GM18861 (cell line): ENCODE measurements around the gene DGKH.
"Not testable (repeated sequence)": the region's sequence is repeated elsewhere in the genome, so short reads cannot be mapped to it uniquely, and the experiment has no call there.

Experiments
- ATAC-seq: cut with Tn5 transposase; IDR thresholded peaks from one replicate; pipeline ENCODE4 v1.9.1; 2021; ENCODE audit not compliant: unreplicated experiment

Gene DGKH

DNA sequence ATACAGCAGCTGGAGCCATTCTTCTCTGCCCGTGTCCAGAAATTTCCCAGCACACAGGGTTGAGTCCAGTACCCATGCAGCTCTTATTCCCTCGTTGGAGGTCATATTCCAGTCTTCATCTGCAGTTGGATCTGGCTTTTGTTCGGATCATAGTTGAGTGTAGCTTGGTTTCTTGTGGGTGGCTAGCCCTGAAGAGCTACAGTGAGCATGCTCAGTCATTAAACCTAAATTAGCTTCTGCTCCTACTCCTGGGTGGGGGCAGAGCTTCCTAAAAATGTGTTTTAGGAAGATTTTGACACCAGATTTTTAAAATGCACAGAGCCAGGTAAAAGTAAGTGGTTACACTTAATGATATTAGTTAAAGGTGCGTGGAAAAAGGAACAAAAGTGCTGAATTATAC, 64.4 kb downstream of the DGKH start:
- no peak for ATAC-seq

DNA sequence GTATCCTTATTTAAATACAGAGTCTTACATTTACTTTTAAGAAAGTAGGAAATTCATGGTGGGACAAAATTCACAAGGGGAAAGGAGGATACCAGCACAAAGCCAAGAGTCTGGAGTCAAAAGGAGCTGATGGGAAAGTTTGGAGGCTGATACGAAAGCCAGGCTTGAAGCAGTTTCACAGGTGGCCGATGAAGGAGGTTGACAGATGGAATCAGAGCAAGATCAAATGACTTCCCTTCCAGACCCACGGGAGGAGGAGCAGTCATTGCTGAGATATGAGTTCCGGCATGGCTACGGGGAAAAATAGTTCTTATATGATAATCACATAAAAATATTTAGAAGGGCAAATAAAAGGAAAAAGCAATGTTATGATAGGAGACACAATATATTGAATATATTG, 65.0 kb downstream of the DGKH start:
- ATAC-seq: no peak

DNA sequence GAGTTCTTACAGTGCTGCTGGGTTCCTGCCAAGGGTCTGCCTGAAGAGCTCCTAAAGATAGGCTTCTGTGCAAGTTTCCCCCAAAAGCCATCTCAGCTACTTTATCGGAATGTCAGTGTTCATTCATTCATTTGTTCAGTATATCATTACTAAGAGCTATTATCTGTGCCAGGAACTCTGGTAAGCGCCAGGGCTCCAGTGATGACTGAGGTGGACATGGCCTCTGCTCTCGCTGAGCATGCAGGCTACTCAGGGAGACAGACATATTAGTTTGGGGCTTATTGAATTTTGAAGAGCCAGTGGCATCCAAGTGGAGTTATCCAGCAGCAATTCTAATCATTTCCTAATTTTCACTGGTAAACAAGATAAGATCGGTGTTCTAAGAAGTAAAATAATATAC, 65.8 kb downstream of the DGKH start:
- ATAC-seq: no peak

DNA sequence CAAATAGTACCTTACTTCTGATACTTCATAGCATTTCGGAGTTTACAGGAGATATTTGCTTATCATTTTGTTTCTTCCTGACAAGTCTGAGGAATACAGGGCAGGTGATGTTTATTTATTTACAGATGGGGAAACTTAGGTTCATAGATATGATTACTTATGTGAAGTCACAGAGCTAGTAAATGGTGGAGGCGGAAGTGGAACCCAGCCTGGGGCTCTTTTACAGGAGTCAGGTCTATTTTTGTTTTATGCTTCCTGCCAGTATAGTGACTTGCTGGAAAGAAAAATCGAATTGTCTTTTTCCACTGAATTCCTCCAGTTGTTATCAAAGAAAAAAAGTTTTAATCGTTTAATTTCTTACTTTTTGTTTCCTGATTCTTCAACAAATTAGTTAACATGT, 66.5 kb downstream of the DGKH start:
- ATAC-seq: no peak

DNA sequence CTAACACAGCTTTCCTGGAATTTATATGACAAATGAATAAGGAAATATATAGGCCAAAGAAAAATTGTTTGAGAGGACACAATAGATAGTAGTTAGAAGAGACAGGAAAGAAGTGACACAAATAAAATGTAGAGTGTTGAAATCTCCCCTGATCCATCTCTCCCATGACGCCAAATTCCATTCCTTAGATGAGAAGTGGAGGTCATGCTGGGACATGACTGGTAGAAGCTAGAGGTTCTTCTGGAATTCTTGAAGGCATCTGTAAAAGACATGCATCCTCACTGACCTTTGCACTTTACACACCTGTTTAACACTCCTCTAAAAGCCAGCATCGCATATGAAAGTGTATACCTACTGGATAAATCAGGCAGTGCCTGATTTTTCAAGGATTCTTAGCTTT, 67.8 kb downstream of the DGKH start:
- no peak for ATAC-seq

DNA sequence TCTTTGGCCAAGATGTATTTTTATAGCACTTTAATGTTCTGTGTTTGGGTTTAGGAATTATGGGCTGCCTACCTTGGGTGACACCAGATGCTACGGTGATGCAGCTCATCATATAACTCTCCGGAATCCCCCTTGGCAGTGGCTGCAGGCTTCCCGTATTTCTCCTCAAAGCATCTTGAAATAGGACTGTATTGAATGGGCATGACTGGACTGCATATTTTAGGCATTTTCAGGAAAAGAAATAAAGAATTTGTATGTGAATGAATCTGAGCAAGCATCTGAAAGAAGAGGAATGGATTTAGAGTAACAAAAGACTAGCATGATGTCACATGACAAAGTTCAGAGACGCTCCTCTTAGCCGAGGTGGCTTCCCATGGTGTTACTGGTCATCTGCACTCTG, 70.6 kb downstream of the DGKH start:
- no peak for ATAC-seq

DNA sequence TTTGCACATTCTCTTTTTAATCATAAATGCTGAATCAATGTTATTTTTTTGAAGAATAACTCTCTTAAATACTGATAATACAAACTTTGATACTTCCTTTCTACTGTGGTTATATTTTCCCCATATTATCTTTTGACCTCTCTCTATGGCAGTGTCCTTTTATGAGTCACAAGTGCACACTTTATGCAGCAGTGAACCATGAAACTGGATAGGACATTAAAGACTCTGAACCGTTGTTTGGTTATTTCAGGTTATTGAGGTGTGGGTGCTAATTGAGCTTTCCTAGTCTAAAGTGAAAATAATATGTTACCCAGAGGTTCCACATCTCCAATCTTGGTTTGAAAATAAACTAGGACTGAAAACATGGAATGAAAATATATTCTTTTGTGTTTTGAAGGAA, 71.4 kb downstream of the DGKH start:
- no peak for ATAC-seq

DNA sequence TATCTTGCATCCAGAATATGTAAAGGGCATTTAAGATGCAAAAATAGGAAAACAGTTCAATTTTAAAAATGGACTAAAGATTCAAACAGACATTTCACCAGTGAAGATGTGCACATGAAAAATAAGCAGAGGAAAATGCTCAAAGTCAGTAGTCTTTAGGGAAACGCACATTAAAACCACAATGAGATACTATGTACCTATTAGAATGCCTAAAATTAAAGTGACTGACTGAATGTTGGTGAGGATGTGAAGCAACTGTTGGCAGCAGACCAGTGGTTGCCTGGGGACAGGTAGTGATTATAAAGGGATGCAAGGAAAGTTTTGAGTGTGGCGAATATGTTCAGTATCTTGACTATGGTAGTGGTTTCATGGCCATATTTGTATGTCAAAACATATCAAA, 75.2 kb downstream of the DGKH start:
- no peak for ATAC-seq

DNA sequence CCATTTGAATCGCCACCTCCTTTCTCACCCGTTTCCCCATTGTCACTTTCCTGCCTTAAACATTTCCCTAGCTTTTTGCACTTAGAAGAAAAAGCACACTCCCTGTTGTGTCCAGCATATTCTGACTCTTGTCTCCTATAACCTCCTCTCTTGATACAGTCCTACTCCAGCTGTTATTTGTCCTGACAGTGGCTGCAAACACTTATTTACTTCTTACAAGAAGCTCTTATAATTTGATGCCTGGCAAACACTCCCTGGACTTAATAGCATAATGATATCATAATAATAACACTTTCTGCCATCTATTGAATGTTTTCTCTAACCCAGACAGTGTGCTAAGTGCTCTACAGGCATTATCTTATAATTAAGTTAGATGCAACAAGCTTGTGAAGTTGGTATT, 76.6 kb downstream of the DGKH start:
- no peak for ATAC-seq

DNA sequence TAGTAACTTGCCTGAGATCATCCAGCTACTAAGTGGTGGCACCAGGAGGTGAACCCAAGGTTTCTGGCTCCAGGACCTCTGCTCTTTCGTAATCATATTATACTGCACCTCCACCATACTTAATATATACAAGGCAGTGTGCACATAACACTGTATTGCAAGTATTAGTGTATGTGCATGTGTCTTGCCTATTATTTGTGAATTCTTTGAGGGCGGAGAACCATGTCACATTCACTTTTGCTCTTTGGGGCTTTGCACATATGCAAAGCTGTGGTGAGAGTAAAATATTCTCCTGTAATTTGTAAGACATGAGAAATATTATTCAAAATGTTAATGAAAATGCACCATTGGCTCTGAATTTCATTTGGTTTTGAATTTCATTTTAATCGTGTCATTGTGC, 78.6 kb downstream of the DGKH start:
- no peak for ATAC-seq

DNA sequence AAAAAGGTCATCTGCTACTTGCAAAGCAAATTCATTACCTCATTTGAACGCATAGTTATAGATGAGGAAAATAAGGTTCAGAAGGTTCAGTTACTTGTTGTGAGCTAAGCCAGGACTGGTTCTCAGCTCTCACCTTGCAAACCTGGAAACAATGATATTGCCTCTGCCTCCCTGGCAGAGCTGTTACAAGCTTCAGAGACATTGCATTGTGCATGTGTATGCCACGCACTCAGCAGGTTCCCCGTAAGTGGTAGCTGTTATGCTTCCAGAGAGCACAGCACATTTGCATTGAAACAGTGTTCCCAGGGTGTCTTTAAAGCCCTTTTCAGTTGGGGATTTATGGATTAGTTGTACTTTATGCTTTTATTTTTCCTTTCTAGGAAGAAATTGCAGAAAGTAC, 80.6 kb downstream of the DGKH start:
- no peak for ATAC-seq

DNA sequence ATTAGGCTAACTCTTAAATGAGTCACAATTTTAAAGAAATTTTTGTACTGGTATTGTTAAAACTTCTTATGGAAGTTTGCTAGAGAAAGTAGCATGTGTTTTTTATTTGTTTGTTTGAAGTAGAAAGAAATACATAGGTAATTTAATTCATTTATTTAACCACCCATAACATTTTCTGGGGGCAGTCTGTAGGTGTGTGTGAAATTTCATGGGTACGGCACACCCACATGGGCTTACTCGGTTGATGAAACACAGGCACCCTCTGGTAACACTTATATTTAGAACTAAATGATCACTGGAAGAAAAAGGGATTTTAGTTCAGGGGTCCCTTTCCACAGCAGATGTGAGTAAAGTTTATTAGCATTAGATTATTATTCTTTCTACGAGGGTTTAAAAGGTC, 88.1 kb downstream of the DGKH start:
- ATAC-seq: no peak

DNA sequence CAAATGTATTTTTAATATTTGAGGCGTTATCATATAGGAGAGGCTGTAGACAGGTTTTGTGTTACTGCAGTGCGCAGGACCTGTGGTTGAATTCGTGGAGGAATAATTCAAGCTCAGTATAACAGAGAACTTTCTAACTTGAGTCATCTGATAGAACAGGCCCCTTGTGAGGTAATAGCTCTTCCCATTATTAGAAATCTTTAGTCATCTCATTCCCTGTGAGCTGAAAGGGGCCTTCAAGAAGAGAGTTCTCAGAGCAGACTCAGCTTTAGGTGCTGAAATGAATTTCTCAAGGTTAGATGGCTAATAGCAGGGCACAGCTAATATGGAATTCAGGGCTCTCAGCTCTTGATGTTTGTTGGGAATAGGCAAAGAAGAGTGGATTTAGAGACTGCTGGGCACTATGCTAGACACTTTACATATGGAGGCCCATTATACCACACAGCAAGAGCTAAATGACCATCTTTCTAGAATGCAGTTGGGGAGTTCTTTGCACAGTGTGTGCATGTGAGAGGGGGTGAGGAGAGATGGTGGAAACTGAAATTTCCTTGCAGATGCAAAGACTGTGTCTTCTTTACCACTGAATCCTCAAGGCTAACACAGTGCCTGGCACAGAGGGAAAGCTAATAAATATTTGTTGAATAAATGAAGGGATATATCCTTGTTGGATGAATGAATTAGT, 89.5 kb downstream of the DGKH start:
- no peak for ATAC-seq

DNA sequence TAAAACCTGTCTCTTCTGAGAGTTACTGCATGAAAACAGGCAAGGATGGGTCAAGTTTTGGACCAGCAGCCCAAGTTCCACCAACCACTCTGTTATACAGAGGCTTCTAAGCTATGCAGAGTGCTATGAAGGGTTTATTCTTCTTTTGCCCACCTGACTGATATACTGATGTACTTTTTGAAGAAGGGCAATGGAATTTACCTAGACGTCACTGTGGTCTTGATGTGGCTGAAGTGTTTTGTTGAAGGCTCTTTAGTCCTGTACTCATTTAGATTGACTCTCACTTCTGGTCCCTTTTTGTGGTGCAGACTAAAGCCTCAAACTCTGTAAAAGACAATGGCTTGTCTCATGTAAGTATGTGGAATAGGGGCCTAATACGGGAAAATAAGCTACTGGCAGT, 92.0 kb downstream of the DGKH start:
- no peak for ATAC-seq

DNA sequence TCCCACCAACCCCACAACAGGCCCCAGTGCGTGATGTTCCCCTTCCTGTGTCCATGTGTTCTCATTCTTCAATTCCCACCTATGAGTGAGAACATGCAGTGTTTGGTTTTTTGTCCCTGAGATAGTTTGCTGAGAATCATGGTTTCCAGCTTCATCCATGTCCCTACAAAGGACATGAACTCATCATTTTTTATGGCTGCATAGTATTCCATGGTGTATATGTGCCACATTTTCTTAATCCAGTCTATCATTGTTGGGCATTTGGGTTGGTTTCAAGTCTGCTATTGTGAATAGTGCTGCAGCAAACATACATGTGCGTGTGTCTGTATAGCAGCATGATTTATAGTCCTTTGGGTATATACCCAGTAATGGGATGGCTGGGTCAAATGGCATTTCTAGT, 92.6 kb downstream of the DGKH start:
- not testable (repeated sequence) for ATAC-seq

DNA sequence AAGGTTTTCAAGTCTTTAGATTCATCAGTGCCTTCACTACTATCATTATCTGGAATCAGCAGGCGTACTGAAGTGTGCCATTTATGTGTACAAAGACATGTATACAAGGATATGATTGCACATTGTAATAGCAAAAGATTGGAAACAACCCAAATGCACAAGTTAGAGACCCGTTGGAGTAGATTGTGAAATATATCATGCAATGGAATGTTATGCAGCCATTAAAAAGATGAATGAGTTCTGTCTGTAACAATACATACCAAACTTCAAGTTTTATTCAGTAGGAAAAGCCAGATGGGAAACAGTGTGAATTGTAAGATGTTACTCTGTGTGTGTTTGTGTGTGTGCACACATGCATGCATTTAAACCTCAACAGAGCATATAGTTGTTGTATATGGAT, 97.9 kb downstream of the DGKH start:
- no peak for ATAC-seq

DNA sequence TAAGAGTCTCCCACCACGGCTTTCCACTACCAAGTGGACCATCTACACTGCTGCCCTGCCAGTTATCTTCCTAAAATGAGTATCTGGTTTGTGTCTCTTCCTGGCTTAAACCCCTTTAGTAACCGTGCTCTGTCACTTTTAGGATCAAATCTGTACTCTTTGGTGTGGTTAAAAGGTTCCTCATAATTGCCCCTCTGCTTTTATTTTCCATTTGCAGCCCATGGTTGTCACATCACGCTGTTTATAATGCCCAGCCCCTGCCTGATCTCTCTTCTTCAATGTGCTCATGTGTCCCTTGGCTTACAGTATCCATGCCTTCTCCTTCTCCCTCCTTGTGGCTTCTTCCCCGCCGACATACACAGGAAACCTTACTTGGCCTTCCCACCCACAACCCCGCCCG, 100.1 kb downstream of the DGKH start:
- no peak for ATAC-seq

DNA sequence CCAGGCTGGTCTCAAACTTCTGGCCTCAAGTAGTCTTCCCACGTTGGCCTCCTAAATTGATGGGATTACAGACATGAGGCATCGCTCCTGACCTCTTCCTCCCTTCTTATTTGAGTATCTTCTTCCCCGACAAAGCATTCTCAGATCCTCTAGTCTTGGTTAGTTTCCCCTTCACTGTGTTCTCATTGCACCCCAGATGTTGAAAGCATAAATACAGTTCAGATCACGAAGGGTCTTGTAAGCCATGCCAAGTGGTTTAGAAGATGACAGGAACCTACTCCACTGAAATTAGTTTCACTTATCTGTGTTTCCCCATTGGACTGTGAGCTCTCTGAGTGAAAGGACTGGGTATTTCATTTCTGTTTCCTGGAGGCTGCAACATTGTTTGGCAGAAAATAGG, 100.7 kb downstream of the DGKH start:
- no peak for ATAC-seq

DNA sequence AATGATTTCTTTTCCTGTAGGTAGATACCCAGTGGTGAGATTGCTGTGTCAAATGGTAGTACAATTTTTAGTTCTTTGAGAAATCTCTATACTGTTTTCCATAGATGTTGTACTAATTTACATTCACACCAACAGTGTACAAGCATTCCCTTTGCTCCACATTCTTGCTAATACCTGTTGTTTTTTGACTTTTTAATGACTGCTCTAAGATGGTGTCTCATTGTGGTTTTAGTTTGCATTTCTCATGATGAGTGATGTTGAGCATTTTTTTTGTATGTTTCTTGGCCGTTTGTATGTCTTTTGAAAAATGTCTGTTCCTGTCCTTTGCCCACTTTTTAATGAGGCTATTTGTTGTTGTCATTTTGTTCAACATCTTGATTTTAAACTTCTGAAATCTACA, 103.3 kb downstream of the DGKH start:
- no peak for ATAC-seq

DNA sequence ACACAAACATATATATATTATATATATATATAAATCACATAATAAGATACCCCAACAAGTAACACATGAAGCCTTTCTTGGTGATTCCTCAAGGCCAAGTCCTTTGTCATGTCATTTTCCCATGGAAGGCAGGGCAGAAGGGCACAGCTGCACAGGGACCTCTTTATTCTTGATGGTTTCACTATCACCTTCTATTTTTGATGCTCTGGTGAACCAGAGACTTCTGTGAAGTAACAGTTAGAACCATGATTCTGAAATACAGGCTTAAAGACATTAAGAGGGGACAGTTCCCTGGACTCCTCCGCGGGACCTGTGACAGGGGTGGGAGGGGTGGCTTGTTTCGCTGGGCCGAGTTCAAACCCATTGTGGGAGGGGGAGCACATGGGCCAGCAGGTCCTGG, 104.0 kb downstream of the DGKH start:
- ATAC-seq: no peak

DNA sequence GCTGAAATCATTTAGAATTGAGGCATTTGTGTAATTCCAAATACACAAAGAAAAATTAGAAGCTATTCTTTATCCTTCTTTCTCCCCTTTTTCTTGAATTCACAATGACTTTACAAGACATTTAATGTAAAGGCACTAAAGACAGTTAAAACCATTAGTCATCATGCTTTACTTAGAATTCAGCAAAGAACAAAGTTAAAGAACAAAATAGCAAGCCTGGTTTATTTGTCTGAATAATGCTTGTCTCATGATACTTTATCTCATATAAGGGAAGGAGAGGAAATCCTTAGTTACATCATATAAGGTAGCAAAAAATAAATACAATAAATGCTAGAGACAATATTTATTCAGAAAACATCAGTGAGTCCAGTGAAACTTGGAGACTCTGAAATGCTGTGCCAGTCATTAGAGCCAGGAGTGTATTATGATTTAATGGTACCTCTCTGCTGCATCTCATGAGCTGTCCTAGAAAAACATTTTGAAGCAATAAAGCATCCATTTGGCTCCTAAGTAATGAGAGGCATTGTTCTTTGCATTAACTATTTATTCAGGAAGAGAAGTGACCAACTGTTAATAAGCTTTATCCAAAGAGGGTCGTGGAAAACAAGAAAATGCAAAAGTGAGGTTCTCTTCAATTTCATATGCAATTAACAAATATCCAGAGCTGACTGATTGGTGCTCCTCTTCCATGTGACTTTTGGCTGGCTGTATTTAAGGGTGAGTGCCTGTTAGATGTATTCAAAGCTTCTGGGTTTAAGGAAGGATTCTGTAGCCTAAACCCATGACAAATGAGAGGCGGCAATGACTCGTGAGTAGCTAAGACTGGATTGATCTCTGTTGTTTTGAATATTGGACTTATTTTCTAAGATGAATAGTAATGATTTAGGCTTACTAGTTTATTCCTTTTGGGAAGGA, 105.0 kb downstream of the DGKH start:
- ATAC-seq: no peak

DNA sequence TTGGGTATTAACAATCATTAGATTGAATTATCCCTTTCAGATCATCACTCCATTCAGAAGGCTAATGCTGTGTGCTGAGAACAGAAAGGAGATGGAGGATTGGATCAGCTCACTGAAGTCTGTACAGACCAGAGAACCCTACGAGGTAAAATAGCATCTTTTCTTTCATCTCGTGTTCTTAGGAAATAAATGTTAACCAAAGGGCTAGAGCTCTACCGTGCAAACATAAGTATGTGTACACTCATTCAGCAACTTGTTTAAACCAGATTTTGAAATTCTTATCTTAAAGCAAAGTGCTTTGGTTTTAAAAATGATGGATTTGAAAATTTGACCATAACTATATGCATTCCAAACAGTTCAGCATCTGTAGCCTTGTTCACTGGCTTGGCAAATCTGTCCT, 106.8 kb downstream of the DGKH start:
- ATAC-seq: no peak

DNA sequence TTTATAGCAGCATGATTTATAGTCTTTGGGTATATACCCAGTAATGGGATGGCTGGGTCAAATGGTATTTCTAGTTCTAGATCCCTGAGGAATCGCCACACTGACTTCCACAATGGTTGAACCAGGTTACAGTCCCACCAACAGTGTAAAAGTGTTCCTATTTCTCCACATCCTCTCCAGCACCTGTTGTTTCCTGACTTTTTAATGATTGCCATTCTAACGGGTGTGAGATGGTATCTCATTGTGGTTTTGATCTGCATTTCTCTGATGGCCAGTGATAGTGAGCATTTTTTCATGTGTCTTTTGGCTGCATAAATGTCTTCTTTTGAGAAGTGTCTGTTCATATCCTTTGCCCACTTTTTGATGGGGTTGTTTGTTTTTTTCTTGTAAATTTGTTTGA, 114.9 kb downstream of the DGKH start:
- ATAC-seq: not testable (repeated sequence)
